Duodenal mucosa (tissue), 2 donors: ENCODE measurements around the gene TBC1D3H.
"Not testable (repeated sequence)": the region's sequence is repeated elsewhere in the genome, so short reads cannot be mapped to it uniquely, and the experiment has no call there.

Experiments
- H3K27ac ChIP-seq: one replicate; pipeline ENCODE4 v1.7.0; 2013; ENCODE audit warnings: low read depth, low read length
- H3K27me3 ChIP-seq, 2 donors: one replicate each; pipeline ENCODE4 v1.7.0; 2013; ENCODE audit warnings: low read length in 2 of 2, control low read depth in 1 of 2; ENCODE audit not compliant: insufficient read depth in 2 of 2, control insufficient read depth in 1 of 2
- H3K36me3 ChIP-seq, 2 donors: one replicate each; pipeline ENCODE4 v1.7.0; 2013; ENCODE audit warnings: low read length in 2 of 2, control low read depth in 1 of 2; ENCODE audit not compliant: insufficient read depth in 2 of 2, control insufficient read depth in 1 of 2
- H3K4me1 ChIP-seq, 2 donors: one replicate each; pipeline ENCODE4 v1.7.0; 2013; ENCODE audit warnings: low read length in 2 of 2, control low read depth in 1 of 2; ENCODE audit not compliant: insufficient read depth in 2 of 2, control insufficient read depth in 1 of 2
- H3K4me3 ChIP-seq, 2 donors: one replicate each; pipeline ENCODE4 v1.7.0; 2013; ENCODE audit warnings: low read length in 2 of 2, low read depth in 1 of 2
- H3K9ac ChIP-seq, 2 donors: one replicate each; pipeline ENCODE4 v1.7.0; 2013; ENCODE audit warnings: low read length in 2 of 2, low read depth in 1 of 2
- H3K9me3 ChIP-seq, 2 donors: one replicate each; pipeline ENCODE4 v1.7.0; 2013; ENCODE audit warnings: low read length in 2 of 2, control low read depth in 1 of 2; ENCODE audit not compliant: control insufficient read depth in 1 of 2

The TBC1D3H gene

DNA sequence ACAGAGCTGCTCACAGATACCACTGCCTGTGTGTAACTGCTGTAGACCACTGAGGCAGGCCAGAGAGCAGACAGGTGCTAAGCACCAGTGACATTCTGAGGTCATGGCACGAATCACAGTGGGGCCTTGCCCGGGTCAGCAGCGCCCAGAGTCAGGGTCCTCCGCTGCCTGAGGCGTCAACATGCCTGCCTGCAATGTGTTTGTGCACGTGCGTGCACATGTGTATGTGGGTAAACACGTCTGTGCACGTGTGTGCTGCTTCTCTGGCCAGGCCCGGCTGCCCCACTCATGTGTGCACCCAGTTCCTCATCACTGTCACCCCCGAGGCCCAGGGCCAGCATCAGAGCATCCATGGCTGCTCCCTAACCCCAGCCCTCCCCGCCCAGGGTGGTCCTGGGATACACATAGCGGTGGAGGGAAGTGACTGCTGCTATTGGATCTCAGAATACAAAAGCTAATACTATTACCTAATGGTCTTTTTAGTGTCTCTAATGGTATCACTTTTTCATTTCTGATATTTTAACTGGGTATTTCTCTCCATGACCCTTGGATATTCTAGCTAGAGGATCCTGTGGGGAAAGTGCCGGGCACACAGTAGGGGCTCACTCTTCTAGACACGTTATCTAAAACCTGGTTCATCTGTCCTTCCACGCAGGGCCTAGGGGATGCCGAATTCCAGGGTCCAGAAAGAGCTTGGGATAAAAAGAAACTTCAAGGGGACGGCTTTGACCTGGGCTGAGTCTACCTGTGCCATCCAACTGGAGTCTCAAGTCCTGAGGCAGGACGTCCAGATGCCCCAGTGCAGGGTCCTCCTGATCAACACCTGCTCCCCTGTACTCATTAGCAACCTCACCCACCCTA lies at the start of gene TBC1D3H:
Gene TBC1D3H, minus strand, starts transcription at position 51 of the 861 bp plus-strand sequence. CDS start 1,540 bp downstream, outside the sequence.
- not testable (repeated sequence) for H3K4me1 ChIP-seq, H3K9me3 ChIP-seq, H3K27ac ChIP-seq, H3K36me3 ChIP-seq, H3K27me3 ChIP-seq, H3K4me3 ChIP-seq, H3K9ac ChIP-seq

DNA sequence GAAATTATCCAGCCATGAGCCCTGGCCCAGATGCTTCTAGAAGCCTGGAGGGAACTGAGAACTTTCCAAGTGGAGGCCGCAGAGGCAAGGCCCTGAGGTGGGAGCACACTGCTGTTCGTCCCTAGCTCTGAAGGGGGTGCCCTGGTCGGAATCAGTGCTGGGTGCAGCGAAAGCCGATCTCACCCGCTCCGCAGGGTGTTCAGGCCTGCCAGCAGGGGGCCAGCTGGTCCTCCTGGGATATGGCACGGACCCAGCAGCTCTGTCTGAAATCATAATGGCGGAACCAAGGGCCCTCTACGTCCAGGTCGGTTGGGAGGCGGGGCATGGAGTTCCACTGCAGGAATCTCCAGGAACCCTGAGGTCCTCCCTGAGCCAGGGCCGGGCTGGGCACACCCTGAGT lies 40.7 kb upstream of the TBC1D3H start:
- H3K36me3 ChIP-seq, H3K4me1 ChIP-seq, H3K27ac ChIP-seq, H3K9ac ChIP-seq, H3K4me3 ChIP-seq, H3K27me3 ChIP-seq, H3K9me3 ChIP-seq: not testable (repeated sequence)

- H3K27me3 ChIP-seq, H3K9me3 ChIP-seq, H3K27ac ChIP-seq, H3K9ac ChIP-seq, H3K4me1 ChIP-seq, H3K4me3 ChIP-seq, H3K36me3 ChIP-seq: not testable (repeated sequence)
Observed at GRCh38 chr17:36415180-36415941, 27.1 kb upstream of the TBC1D3H start.

DNA sequence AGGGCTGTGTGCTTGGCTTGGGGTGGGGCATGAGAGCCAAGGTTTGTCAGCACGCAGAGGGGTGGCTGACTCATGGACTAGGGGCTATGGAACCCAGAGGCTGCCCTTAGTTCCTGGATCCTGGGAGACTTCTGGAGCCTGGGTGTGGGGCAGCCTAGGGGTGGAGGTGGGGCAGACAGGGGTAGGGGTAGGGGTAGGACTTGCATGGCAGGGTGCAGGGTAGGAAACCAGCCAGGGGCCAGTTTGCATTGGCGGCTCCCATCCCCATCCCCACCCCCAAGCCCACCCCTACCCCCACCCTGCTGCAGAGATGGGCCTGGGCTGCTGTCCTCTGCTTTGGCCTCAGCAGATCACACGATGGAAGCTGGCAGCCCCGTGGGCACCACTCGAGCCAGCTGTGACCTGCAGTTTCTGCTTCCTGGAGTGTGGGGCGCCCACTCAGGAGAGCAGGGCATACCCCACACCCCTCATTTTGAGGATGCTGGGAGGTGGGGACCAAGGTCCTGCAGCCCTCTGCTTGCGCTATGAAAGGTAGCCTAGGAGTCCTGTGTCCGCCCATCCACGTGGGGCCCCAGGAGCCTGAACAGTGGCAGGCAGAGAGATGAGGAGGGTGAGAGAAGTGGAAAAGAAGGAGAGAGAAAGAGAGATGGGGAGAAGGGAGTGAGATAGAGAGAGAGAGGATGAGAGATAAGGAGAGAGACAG lies 2.9 kb upstream of the TBC1D3H start:
- not testable (repeated sequence) for H3K4me1 ChIP-seq

GRCh38 chr17:36375938-36376337 lies 12.3 kb downstream of the TBC1D3H start:
- H3K27me3 ChIP-seq, H3K36me3 ChIP-seq, H3K9me3 ChIP-seq, H3K4me3 ChIP-seq, H3K4me1 ChIP-seq, H3K27ac ChIP-seq, H3K9ac ChIP-seq: not testable (repeated sequence)

More for the DNA sequence above, 2.9 kb upstream of the TBC1D3H start:
- not testable (repeated sequence) for H3K9me3 ChIP-seq, H3K27me3 ChIP-seq, H3K4me3 ChIP-seq, H3K9ac ChIP-seq, H3K27ac ChIP-seq, H3K36me3 ChIP-seq

GRCh38 chr17:36362496-36362895 lies 25.7 kb downstream of the TBC1D3H start:
- not testable (repeated sequence) for H3K4me3 ChIP-seq, H3K36me3 ChIP-seq, H3K27me3 ChIP-seq, H3K4me1 ChIP-seq, H3K27ac ChIP-seq, H3K9ac ChIP-seq, H3K9me3 ChIP-seq
